HCT116 (cell line): ENCODE results near the gene YWHAG. TPM values are rescaled to one million over a fixed set of nuclear protein-coding genes. Genes with fewer than 3 reads are reported as not detected.

Experiments used
- ATAC-seq: fragments of 200-7000 bp; cut with Tn5 transposase; 2 replicates; pipeline ENCODE4 v1.9.1; 2020; ENCODE audit warnings: mild to moderate bottlenecking, moderate library complexity
- BruUV-seq: library from RNA; stranded (reverse); fragments of 400-500 nt; replicated peaks from 2 replicates; lab custom pipeline; 2021; lab: Mats Ljungman, UMichigan
- CTCF ChIA-PET: fragments of 300-600 bp; sonication (Branson Sonifier 250); formaldehyde crosslinking; loops from one replicate; lab custom pipeline; 2021; ENCODE audit warnings: antibody characterized with exemption; lab: Charles Lee
- POLR2A ChIA-PET: fragments of 300-600, 350-600 bp; sonication (Branson Sonifier 250); formaldehyde crosslinking; loops from one replicate; lab custom pipeline; 2021; ENCODE audit warnings: antibody characterized with exemption; lab: Charles Lee
- RAD21 ChIA-PET, 2 experiments: fragments of 300-600 bp; sonication (Branson Sonifier 250); formaldehyde crosslinking; loops; one replicate each; lab custom pipeline; 2023; ENCODE audit warnings: low total read pairs in 2 of 2; ENCODE audit not compliant: uncharacterized antibody in 2 of 2, unreplicated experiment in 2 of 2, low non-redundant PET in 1 of 2; lab: Charles Lee
- DNase-seq: peaks from one replicate; pipeline ENCODE4 v3.0.0-alpha.2; 2010; ENCODE audit warnings: low read depth, low spot score
- H2AFZ ChIP-seq: fragments of 200-600 bp; shearing (Covaris generic), sonication (generic); 2 replicates; pipeline ENCODE4 v1.6.1; 2017; ENCODE audit warnings: low read depth, mixed run types, mixed read lengths, antibody characterized with exemption, low read length; ENCODE audit not compliant: poor library complexity, severe bottlenecking
- H3K27ac ChIP-seq: 2 replicates; pipeline ENCODE4 v1.5.1; 2012; ENCODE audit warnings: low read depth, low read length
- H3K27me3 ChIP-seq: fragments of 200-600 bp; sonication (generic); 2 replicates; pipeline ENCODE4 v1.6.1; 2016; ENCODE audit warnings: mixed run types, low read length, mixed read lengths; ENCODE audit not compliant: insufficient read depth
- H3K36me3 ChIP-seq, 2 experiments: fragments of 200-500 bp in 1 of 2; fragments of 200-600 bp in 1 of 2; sonication (Bioruptor generic) in 1 of 2; sonication (generic) in 1 of 2; 2 replicates each; pipeline versions ENCODE4 v1.5.1 to v1.6.1; 2014 to 2016; ENCODE audit warnings: low read length in 2 of 2, inconsistent platforms in 1 of 2, mixed read lengths in 1 of 2, mixed run types in 1 of 2; ENCODE audit not compliant: insufficient read depth in 2 of 2, control insufficient read depth in 1 of 2
- H3K4me1 ChIP-seq, 2 experiments: fragments of 200-600 bp in 1 of 2; sonication (generic) in 1 of 2; 2 replicates each; pipeline versions ENCODE4 v1.5.1 to v1.6.1; 2012 to 2017; ENCODE audit warnings: low read length in 2 of 2, inconsistent platforms in 1 of 2, mild to moderate bottlenecking in 1 of 2, mixed read lengths in 1 of 2, mixed run types in 1 of 2, moderate library complexity in 1 of 2; ENCODE audit not compliant: insufficient read depth in 2 of 2, control insufficient read depth in 1 of 2
- H3K4me2 ChIP-seq: fragments of 200-600 bp; sonication (generic); 2 replicates; pipeline ENCODE4 v1.6.1; 2017; ENCODE audit warnings: mixed run types, low read length, mixed read lengths
- H3K4me3 ChIP-seq, 2 experiments: fragments of 200-600 bp in 1 of 2; sonication (generic) in 1 of 2; replicated peaks in 1 of 2; 2 replicates each; pipeline ENCODE4 v1.5.1; 2011 to 2016; ENCODE audit warnings: low read length in 2 of 2, control low read depth in 1 of 2, low read depth in 1 of 2, mild to moderate bottlenecking in 1 of 2, mixed read lengths in 1 of 2, mixed run types in 1 of 2
- H3K79me2 ChIP-seq: fragments of 200-600 bp; sonication (generic); 2 replicates; pipeline ENCODE4 v1.6.1; 2017; ENCODE audit warnings: mild to moderate bottlenecking, mixed run types, low read length, moderate library complexity, mixed read lengths; ENCODE audit not compliant: insufficient read depth
- H3K9ac ChIP-seq: fragments of 200-600 bp; sonication (generic); 2 replicates; pipeline ENCODE4 v1.6.1; 2016; ENCODE audit warnings: low read length, mixed read lengths
- H3K9me2 ChIP-seq: fragments of 200-600 bp; sonication (generic), shearing (Covaris generic); 2 replicates; pipeline ENCODE4 v1.6.1; 2017; ENCODE audit warnings: mixed run types, mild to moderate bottlenecking, moderate library complexity; ENCODE audit not compliant: insufficient read depth
- H3K9me3 ChIP-seq, 2 experiments: fragments of 200-500 bp in 1 of 2; fragments of 200-600 bp in 1 of 2; sonication (Bioruptor generic) in 1 of 2; sonication (generic) in 1 of 2; 2 replicates each; pipeline ENCODE4 v1.6.1; 2014 to 2017; ENCODE audit warnings: low read length in 2 of 2, mixed read lengths in 2 of 2, inconsistent platforms in 1 of 2, low read depth in 1 of 2, mild to moderate bottlenecking in 1 of 2, mixed run types in 1 of 2, moderate library complexity in 1 of 2; ENCODE audit not compliant: control insufficient read depth in 1 of 2, insufficient read depth in 1 of 2
- H4K20me1 ChIP-seq: fragments of 200-600 bp; sonication (generic), shearing (Covaris generic); 2 replicates; pipeline ENCODE4 v1.6.1; 2017; ENCODE audit warnings: mixed run types, mild to moderate bottlenecking, moderate library complexity; ENCODE audit not compliant: insufficient read depth
- CBX3 ChIP-seq: IDR thresholded peaks from 2 replicates; pipeline ENCODE4 v1.6.1; 2012; ENCODE audit warnings: low read depth
- CEBPB ChIP-seq: IDR thresholded peaks from 2 replicates; pipeline ENCODE4 v1.6.1; 2012; ENCODE audit warnings: low read depth
- EZH2 ChIP-seq: fragments of 200-600 bp; sonication (generic); IDR thresholded peaks from 2 replicates; pipeline ENCODE4 v1.6.1; 2017; ENCODE audit warnings: antibody characterized with exemption, mixed run types
- EZH2phosphoT487 ChIP-seq: fragments of 200-600 bp; IDR thresholded peaks from 2 replicates; pipeline ENCODE4 v1.6.1; 2018; ENCODE audit warnings: antibody characterized with exemption, borderline replicate concordance
- FOSL1 ChIP-seq: IDR thresholded peaks from 2 replicates; pipeline ENCODE4 v1.6.1; 2012; ENCODE audit warnings: low read depth
- JUND ChIP-seq: IDR thresholded peaks from 2 replicates; pipeline ENCODE4 v1.6.1; 2012
- POLR2A ChIP-seq: IDR thresholded peaks from 2 replicates; pipeline ENCODE4 v1.7.0; 2011; ENCODE audit warnings: borderline replicate concordance; ENCODE audit not compliant: insufficient read depth, insufficient read length; ENCODE audit errors: extremely low read depth
- POLR2AphosphoS5 ChIP-seq: IDR thresholded peaks from 2 replicates; pipeline ENCODE4 v1.6.1; 2011; ENCODE audit warnings: mild to moderate bottlenecking, low read depth, low read length, moderate library complexity
- RAD21 ChIP-seq: IDR thresholded peaks from 2 replicates; pipeline ENCODE4 v1.6.1; 2012; ENCODE audit warnings: low read depth, mild to moderate bottlenecking
- SIN3A ChIP-seq: IDR thresholded peaks from 2 replicates; pipeline ENCODE4 v1.6.1; 2012; ENCODE audit warnings: low read depth
- SP1 ChIP-seq: IDR thresholded peaks from 2 replicates; pipeline ENCODE4 v1.6.1; 2012; ENCODE audit warnings: low read depth
- SRF ChIP-seq: IDR thresholded peaks from 2 replicates; pipeline ENCODE4 v1.6.1; 2012; ENCODE audit warnings: low read depth
- TCF7L2 ChIP-seq: IDR thresholded peaks from 2 replicates; pipeline ENCODE4 v1.7.0; 2011; ENCODE audit warnings: borderline replicate concordance, inconsistent platforms; ENCODE audit not compliant: insufficient read depth, insufficient read length; ENCODE audit errors: extremely low read depth
- ZFX ChIP-seq: fragments of 450-650 bp; IDR thresholded peaks from 2 replicates; pipeline ENCODE4 v1.6.1; 2017
- intact Hi-C: fragments of 100-400 bp; cut with micrococcal nuclease; formaldehyde crosslinking; loops from 2 replicates; pipeline ENCODE4 v1.10.0; 2022
- total RNA-seq: library from RNA; stranded (reverse); gene quantifications from one replicate; pipeline ENCODE4 v1.2.1, GENCODE V29; 2021; ENCODE audit not compliant: unreplicated experiment
- TF ChIP-seq, protein P1 (sequence below): IDR thresholded peaks from 2 replicates; pipeline ENCODE4 v1.6.1; 2012
- TF ChIP-seq, protein P2 (sequence below): IDR thresholded peaks from 2 replicates; pipeline ENCODE4 v1.6.1; 2012
- TF ChIP-seq, protein P3 (sequence below), 3 experiments: fragments of 200-600 bp in 1 of 3; sonication (generic) in 1 of 3; IDR thresholded peaks in 2 of 3; conservative IDR thresholded peaks in 1 of 3; 2 replicates each; pipeline ENCODE4 v1.5.1; 2012 to 2017; ENCODE audit warnings: low read depth in 2 of 3, low read length in 2 of 3, antibody characterized with exemption in 1 of 3, borderline replicate concordance in 1 of 3, control low read depth in 1 of 3, mild to moderate bottlenecking in 1 of 3, mixed read lengths in 1 of 3, mixed run types in 1 of 3, moderate library complexity in 1 of 3; ENCODE audit not compliant: insufficient read depth in 1 of 3
- TF ChIP-seq, protein P4 (sequence below): IDR thresholded peaks from 2 replicates; pipeline ENCODE4 v1.6.1; 2011; ENCODE audit warnings: mild to moderate bottlenecking, low read length, moderate library complexity; ENCODE audit not compliant: insufficient replicate concordance; ENCODE audit errors: extremely low read depth

The YWHAG gene
- total RNA-seq, 1 experiment from 2014 or later: 170 TPM

DNA sequence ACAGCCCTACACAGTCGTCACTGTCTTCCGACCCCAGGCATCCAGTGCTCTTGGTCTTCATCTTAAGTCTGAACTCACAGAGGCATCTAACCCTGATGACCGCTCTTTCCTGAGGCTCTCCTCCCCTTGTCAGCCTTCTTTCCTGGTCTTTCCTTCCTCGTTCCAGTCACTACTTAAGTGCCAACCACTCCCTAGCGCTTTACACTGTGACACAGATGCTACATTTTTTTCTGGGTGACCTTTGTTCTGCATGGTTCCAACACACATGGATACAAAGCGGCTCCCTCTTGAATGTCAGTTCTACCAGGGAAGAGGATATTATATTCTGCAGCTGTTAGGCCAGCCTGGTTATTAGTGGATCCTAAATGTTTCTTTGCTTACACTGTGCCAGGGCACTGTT, 12.7 kb downstream of the YWHAG start:
- POLR2A ChIA-PET: no interaction called here
- intact Hi-C loops: no loop called here

More for the DNA sequence above, 12.7 kb downstream of the YWHAG start:
- peaks cover 42 to 62% of the 10 kb centered on the region in 2 experiments for H3K36me3 ChIP-seq
- CTCF ChIA-PET: no interaction called here
- no peak overlapping the region for H3K4me2 ChIP-seq
- RAD21 ChIA-PET: no interaction called here
- H3K9me2 ChIP-seq: no peaks in the 10 kb centered on the region
- no peak for TF ChIP-seq SP1
- TF ChIP-seq FOSL1: no peak
- TF ChIP-seq SRF: no peak
- TF ChIP-seq, protein P1, sequence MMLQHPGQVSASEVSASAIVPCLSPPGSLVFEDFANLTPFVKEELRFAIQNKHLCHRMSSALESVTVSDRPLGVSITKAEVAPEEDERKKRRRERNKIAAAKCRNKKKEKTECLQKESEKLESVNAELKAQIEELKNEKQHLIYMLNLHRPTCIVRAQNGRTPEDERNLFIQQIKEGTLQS: no peak
- TF ChIP-seq, protein P2, sequence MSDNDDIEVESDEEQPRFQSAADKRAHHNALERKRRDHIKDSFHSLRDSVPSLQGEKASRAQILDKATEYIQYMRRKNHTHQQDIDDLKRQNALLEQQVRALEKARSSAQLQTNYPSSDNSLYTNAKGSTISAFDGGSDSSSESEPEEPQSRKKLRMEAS: no peak
- no peak for TF ChIP-seq ZFX
- TF ChIP-seq POLR2AphosphoS5: no peak
- TF ChIP-seq, protein P3, sequence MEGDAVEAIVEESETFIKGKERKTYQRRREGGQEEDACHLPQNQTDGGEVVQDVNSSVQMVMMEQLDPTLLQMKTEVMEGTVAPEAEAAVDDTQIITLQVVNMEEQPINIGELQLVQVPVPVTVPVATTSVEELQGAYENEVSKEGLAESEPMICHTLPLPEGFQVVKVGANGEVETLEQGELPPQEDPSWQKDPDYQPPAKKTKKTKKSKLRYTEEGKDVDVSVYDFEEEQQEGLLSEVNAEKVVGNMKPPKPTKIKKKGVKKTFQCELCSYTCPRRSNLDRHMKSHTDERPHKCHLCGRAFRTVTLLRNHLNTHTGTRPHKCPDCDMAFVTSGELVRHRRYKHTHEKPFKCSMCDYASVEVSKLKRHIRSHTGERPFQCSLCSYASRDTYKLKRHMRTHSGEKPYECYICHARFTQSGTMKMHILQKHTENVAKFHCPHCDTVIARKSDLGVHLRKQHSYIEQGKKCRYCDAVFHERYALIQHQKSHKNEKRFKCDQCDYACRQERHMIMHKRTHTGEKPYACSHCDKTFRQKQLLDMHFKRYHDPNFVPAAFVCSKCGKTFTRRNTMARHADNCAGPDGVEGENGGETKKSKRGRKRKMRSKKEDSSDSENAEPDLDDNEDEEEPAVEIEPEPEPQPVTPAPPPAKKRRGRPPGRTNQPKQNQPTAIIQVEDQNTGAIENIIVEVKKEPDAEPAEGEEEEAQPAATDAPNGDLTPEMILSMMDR (IDR thresholded peaks at IDR 0.05 in 2 of 3, conservative IDR thresholded peaks at IDR 0.05 in 1 of 3; ENCODE audit: borderline replicate concordance in 1 of 3, insufficient read depth in 1 of 3, low read depth in 2 of 3, low read length in 2 of 3): no peak
- TF ChIP-seq, protein P4, sequence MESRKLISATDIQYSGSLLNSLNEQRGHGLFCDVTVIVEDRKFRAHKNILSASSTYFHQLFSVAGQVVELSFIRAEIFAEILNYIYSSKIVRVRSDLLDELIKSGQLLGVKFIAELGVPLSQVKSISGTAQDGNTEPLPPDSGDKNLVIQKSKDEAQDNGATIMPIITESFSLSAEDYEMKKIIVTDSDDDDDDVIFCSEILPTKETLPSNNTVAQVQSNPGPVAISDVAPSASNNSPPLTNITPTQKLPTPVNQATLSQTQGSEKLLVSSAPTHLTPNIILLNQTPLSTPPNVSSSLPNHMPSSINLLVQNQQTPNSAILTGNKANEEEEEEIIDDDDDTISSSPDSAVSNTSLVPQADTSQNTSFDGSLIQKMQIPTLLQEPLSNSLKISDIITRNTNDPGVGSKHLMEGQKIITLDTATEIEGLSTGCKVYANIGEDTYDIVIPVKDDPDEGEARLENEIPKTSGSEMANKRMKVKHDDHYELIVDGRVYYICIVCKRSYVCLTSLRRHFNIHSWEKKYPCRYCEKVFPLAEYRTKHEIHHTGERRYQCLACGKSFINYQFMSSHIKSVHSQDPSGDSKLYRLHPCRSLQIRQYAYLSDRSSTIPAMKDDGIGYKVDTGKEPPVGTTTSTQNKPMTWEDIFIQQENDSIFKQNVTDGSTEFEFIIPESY: no peak
- no peak for TF ChIP-seq SIN3A
- TF ChIP-seq EZH2phosphoT487: no peak
- TF ChIP-seq RAD21: no peak
- TF ChIP-seq EZH2: no peak
- no peak for TF ChIP-seq TCF7L2
- no peak for TF ChIP-seq JUND
- TF ChIP-seq POLR2A: no peak
- no peak for TF ChIP-seq CEBPB
- TF ChIP-seq CBX3: no peak
- peaks cover 19% of the 10 kb centered on the region; the same call in 1 of the 2 replicates for H4K20me1 ChIP-seq
- no peaks in the 10 kb centered on the region for H3K27me3 ChIP-seq
- no peak for DNase-seq
- H3K4me1 ChIP-seq: peaks cover 5 to 25% of the 10 kb centered on the region in 2 experiments; a peak in 2 of 4 replicates
- H3K27ac ChIP-seq: no peak overlapping the region
- H2AFZ ChIP-seq: no peak overlapping the region
- peaks cover 100% of the 10 kb centered on the region for H3K79me2 ChIP-seq
- H3K4me3 ChIP-seq: no peak overlapping the region
- no peak for ATAC-seq
- BruUV-seq: no TSS peak
- no peaks in the 10 kb centered on the region for H3K9me3 ChIP-seq
- no peak overlapping the region for H3K9ac ChIP-seq
